Measurements from ENCODE around the gene DHX34.

DNA sequence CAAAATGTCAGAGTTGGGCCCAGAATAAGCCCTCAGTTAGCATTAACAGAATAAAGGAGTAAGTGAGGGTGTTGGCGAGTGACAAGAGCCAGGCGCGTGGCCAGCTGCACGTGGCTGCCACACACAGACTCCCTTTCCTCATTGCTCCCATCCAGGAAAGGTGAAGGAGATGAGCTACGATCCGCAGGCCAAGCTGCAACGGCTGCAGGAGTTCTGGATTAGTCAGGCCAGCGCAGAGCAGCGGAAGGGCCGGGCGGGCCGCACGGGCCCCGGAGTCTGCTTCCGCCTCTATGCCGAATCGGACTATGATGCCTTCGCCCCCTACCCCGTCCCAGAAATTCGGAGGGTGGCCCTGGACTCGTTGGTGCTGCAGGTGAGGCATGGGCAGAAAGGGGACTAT is 13.2 kb downstream of the DHX34 start:
- TF ChIP-seq, protein P1, sequence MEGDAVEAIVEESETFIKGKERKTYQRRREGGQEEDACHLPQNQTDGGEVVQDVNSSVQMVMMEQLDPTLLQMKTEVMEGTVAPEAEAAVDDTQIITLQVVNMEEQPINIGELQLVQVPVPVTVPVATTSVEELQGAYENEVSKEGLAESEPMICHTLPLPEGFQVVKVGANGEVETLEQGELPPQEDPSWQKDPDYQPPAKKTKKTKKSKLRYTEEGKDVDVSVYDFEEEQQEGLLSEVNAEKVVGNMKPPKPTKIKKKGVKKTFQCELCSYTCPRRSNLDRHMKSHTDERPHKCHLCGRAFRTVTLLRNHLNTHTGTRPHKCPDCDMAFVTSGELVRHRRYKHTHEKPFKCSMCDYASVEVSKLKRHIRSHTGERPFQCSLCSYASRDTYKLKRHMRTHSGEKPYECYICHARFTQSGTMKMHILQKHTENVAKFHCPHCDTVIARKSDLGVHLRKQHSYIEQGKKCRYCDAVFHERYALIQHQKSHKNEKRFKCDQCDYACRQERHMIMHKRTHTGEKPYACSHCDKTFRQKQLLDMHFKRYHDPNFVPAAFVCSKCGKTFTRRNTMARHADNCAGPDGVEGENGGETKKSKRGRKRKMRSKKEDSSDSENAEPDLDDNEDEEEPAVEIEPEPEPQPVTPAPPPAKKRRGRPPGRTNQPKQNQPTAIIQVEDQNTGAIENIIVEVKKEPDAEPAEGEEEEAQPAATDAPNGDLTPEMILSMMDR (IDR thresholded peaks at IDR 0.05): no peak
- TF ChIP-seq POLR2A (IDR thresholded peaks at IDR 0.05): no peak
